Ovary (tissue), 9 donors: ENCODE data around the gene KRTAP19-1. TPM values are rescaled to one million over a fixed set of nuclear protein-coding genes. Genes with fewer than 3 reads are reported as not detected.

Experiments
- DNase-seq, 5 donors: peaks; one replicate each; pipeline ENCODE4 v3.0.0-alpha.2; 2019 to 2020
- H3K27ac ChIP-seq, 2 donors: fragments of 200-600 bp; one replicate each; pipeline versions ENCODE4 v1.5.1 to v1.8.0; 2019 to 2022
- H3K27me3 ChIP-seq: fragments of 200-600 bp; one replicate; pipeline ENCODE4 v1.8.0; 2022
- H3K36me3 ChIP-seq: fragments of 200-600 bp; sonication (generic); one replicate; pipeline ENCODE4 v1.5.1; 2019
- H3K4me1 ChIP-seq: one replicate; pipeline ENCODE4 v1.8.1; 2013; ENCODE audit warnings: mild to moderate bottlenecking, moderate library complexity; ENCODE audit not compliant: insufficient read depth
- H3K4me3 ChIP-seq: fragments of 200-600 bp; sonication (generic); one replicate; pipeline ENCODE4 v1.5.1; 2017
- H3K9me3 ChIP-seq, 2 donors: fragments of 200-600 bp in 1 of 2; sonication (generic) in 1 of 2; one replicate each; pipeline versions ENCODE4 v1.5.1 to v1.8.1; 2013 to 2019; ENCODE audit warnings: mild to moderate bottlenecking in 1 of 2, moderate library complexity in 1 of 2
- EP300 ChIP-seq: sonication (generic); formaldehyde crosslinking; IDR thresholded peaks from one replicate; pipeline ENCODE4 v1.6.1; 2017; ENCODE audit warnings: antibody characterized with exemption
- POLR2A ChIP-seq: fragments of 450-650 bp; IDR thresholded peaks from one replicate; pipeline ENCODE4 v1.6.1; 2017; ENCODE audit warnings: antibody characterized with exemption, mild to moderate bottlenecking, moderate library complexity
- WGBS, 3 donors: extraction: QIAGEN DNeasy Blood & Tissue Kit in 1 of 3; methylation state at CpG; one replicate each; pipeline versions ENCODE4 v1.1.5 to v1.1.7; 2013 to 2017; 5-methylcytosine and 5-hydroxymethylcytosine counted together
- intact Hi-C, 4 donors: fragments of 100-400 bp; cut with DNase I; formaldehyde crosslinking; loops; one replicate each; pipeline versions ENCODE4 v1.11.0 to v1.15.1; 2022 to 2023
- polyA plus RNA-seq, 2 donors: library from polyadenylated mRNA; stranded (reverse); fragments of 200-250 nt in 1 of 2; fragments of 350-450 nt in 1 of 2; fragmentation: Illumina TruSeq in 1 of 2; extraction: RNeasy Lipid Tissue Mini Kit (QIAGEN cat#74804) in 1 of 2; gene quantifications; one replicate each; pipeline ENCODE4 v1.2.3, GENCODE V29; 2013 to 2014
- total RNA-seq, 7 donors: library from RNA; depleted of rRNA in 2 of 7; stranded (reverse); fragments of >200 nt in 2 of 7; fragmentation: NEBNext Ultra II Directional in 3 of 7; extraction: Animal tissue kit (Norgen Biotek cat#: 25700) in 3 of 7; gene quantifications; one replicate each; pipeline versions ENCODE4 v1.1.0 to v1.2.4, GENCODE V29; 2016 to 2023
- TF ChIP-seq, protein P1 (sequence below), 3 donors: fragments of 450-650 bp in 2 of 3; fragments of 200-600 bp in 1 of 3; IDR thresholded peaks; one replicate each; pipeline versions ENCODE4 v1.5.1 to v1.8.0; 2016 to 2022; ENCODE audit warnings: antibody characterized with exemption in 3 of 3, mild to moderate bottlenecking in 1 of 3
- donor health status: DM: no; HTN: no; CAD: no; lungs with moderate emphysema.
- donor health status: DM: no; HTN: no; CAD: no.
- donor health status: Bipolar disorder and iron deficiency.
- donor health status: DM: yes; HTN: yes; CAD: no.
- donor health status: DM: no; HTN: no; CAD: no.
- donor health status: DM: yes; HTN: yes; CAD: no.

The KRTAP19-1 gene
- total and polyA plus RNA-seq, 9 donors: not detected

GRCh38 chr21:30479259-30479658 lies 908 bp downstream of the KRTAP19-1 start:
- 69 to 74% (median 70%) methylated on average over 4 of the region's 4 CpGs for WGBS, 3 donors

GRCh38 chr21:30478004-30478403 lies 2.2 kb downstream of the KRTAP19-1 start:
- Histone ChIP-seq H3K4me3 (no peak overlapping the region), H3K4me1 (no peaks in the 10 kb centered on the region), H3K27ac (no peak overlapping the region), H3K36me3 (no peaks in the 10 kb centered on the region), H3K9me3 (no peaks in the 10 kb centered on the region), H3K27me3 (no peaks in the 10 kb centered on the region)
- DNase-seq: no peak
- intact Hi-C loops: no loop called here
- TF ChIP-seq POLR2A (no peak), EP300 (no peak)
- TF ChIP-seq, protein P1, sequence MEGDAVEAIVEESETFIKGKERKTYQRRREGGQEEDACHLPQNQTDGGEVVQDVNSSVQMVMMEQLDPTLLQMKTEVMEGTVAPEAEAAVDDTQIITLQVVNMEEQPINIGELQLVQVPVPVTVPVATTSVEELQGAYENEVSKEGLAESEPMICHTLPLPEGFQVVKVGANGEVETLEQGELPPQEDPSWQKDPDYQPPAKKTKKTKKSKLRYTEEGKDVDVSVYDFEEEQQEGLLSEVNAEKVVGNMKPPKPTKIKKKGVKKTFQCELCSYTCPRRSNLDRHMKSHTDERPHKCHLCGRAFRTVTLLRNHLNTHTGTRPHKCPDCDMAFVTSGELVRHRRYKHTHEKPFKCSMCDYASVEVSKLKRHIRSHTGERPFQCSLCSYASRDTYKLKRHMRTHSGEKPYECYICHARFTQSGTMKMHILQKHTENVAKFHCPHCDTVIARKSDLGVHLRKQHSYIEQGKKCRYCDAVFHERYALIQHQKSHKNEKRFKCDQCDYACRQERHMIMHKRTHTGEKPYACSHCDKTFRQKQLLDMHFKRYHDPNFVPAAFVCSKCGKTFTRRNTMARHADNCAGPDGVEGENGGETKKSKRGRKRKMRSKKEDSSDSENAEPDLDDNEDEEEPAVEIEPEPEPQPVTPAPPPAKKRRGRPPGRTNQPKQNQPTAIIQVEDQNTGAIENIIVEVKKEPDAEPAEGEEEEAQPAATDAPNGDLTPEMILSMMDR (IDR thresholded peaks at IDR 0.05): no peak
- WGBS, 3 donors: 16 to 48% (median 19%) methylated on average over 3 of the region's 3 CpGs

More at GRCh38 chr21:30479259-30479658, 908 bp downstream of the KRTAP19-1 start:
- Histone ChIP-seq H3K27me3 (no peaks in the 10 kb centered on the region), H3K4me3 (no peak overlapping the region), H3K9me3 (no peaks in the 10 kb centered on the region), H3K27ac (no peak overlapping the region), H3K36me3 (no peaks in the 10 kb centered on the region), H3K4me1 (no peaks in the 10 kb centered on the region)
- no peak for DNase-seq
- intact Hi-C loops: no loop called here
- no peak for TF ChIP-seq EP300
- TF ChIP-seq, protein P1 (IDR thresholded peaks at IDR 0.05): no peak
- no peak for TF ChIP-seq POLR2A

DNA sequence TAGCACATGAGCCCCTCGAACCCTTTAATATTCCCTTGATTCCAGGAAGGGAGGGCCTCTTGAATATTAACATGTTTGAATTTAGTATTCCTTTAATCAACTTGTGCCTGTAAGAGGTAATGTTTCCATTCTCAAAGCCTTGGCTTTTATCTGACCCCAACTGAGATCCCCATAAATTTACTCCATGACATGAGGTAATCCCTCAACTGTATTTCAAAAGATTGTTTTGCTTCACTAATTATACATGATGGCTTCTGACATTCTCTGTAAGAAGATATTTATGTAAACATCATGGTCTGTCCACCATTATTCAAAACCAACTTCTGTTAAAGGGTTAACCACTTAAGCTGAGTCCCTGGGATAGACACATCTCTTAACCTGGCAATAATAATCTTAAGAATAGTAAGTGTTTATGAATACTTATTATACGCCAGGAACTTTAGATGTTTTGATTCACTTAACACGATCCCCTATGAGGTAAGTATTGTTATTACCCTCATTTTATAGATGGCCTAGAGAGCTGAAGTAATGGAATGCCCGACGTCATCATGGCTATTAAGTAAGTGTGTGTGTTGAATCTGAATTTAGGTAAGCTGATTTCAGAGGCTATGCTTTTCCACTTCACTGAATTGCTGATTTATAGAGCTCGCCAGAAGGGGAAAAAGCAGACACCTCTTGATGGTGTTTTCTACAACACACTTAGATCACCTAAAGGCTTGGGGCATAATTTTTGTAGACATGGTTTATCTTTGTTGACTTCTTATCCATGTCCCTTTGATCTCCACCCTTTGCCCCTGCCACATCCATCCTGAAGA lies 11.1 kb downstream of the KRTAP19-1 start:
- H3K9me3 ChIP-seq: no peaks in the 10 kb centered on the region
- H3K27ac ChIP-seq: no peak overlapping the region
- H3K4me1 ChIP-seq: no peaks in the 10 kb centered on the region
- intact Hi-C loops: no loop called here
- no peak overlapping the region for H3K4me3 ChIP-seq
- no peak for DNase-seq
- WGBS, 3 donors: 18 to 32% (median 21%) methylated on average over 6 of the region's 6 CpGs
- no peaks in the 10 kb centered on the region for H3K27me3 ChIP-seq
- TF ChIP-seq POLR2A (no peak), EP300 (no peak)
- TF ChIP-seq, protein P1 (IDR thresholded peaks at IDR 0.05): no peak
- no peaks in the 10 kb centered on the region for H3K36me3 ChIP-seq

DNA sequence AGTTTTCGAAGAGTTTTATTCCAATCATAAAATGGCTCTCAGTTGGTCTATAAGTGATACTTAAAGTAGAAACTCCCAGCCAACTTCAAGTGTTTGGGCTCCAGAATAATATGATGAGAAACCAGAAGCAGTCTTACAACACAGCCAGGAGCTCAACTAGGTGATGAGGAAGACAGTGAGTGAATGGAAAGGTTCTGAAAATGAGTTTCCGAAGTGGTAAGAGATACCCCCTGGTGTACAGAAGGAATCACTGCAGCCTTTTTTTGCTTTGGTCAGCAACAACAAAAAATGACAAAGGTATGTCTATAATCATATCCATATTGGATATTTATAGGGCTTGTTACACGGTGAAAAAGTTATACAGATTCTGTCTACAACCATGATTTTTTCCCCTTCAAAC lies 16.5 kb downstream of the KRTAP19-1 start:
- Histone ChIP-seq H3K4me1 (no peaks in the 10 kb centered on the region), H3K27me3 (no peaks in the 10 kb centered on the region), H3K27ac (no peak overlapping the region), H3K9me3 (no peaks in the 10 kb centered on the region), H3K36me3 (no peaks in the 10 kb centered on the region), H3K4me3 (no peak overlapping the region)
- TF ChIP-seq EP300: no peak
- TF ChIP-seq, protein P1 (IDR thresholded peaks at IDR 0.05): no peak
- no peak for TF ChIP-seq POLR2A
- WGBS, 3 donors: 67 to 72% (median 67%) methylated on average over 3 of the region's 3 CpGs
- intact Hi-C loops: no loop called here
- DNase-seq: no peak
